IMR-90 (cell line): ENCODE results near the gene ACSBG1. TPM values are rescaled to one million over a fixed set of nuclear protein-coding genes. Genes with fewer than 3 reads are reported as not detected.

Experiments used
- ATAC-seq: fragments of 200-7000 bp; cut with Tn5 transposase; 2 replicates; pipeline ENCODE4 v1.9.1; 2020; ENCODE audit warnings: low read depth, mild to moderate bottlenecking, moderate library complexity
- BruUV-seq: library from RNA; stranded (reverse); fragments of 400-500 nt; replicated peaks from 2 replicates; lab custom pipeline; 2021; lab: Mats Ljungman, UMichigan
- CTCF ChIA-PET: fragments of 300-600 bp; formaldehyde crosslinking; extraction: SDS; loops from one replicate; lab custom pipeline; 2021; ENCODE audit warnings: antibody characterized with exemption; lab: Yijun Ruan, JAX
- POLR2A ChIA-PET: fragments of 300-600 bp; sonication (Branson Sonifier 250); formaldehyde crosslinking; loops from one replicate; lab custom pipeline; 2022; ENCODE audit warnings: antibody characterized with exemption; ENCODE audit not compliant: unreplicated experiment; lab: Charles Lee
- DNase-seq: peaks from one replicate; pipeline ENCODE4 v3.0.0; 2013
- H2AFZ ChIP-seq: replicated peaks from 2 replicates; pipeline ENCODE3; 2013; ENCODE audit warnings: low read length, mild to moderate bottlenecking; ENCODE audit not compliant: poor library complexity
- H2AK5ac ChIP-seq: 2 replicates; pipeline ENCODE4 v1.6.1; 2013; ENCODE audit warnings: low read depth, low read length, inconsistent platforms
- H2AK9ac ChIP-seq: replicated peaks from 2 replicates; pipeline ENCODE3; 2013; ENCODE audit warnings: mild to moderate bottlenecking, low read depth, low read length, moderate library complexity; ENCODE audit not compliant: poor library complexity
- H2BK120ac ChIP-seq: 2 replicates; pipeline ENCODE4 v1.6.1; 2013; ENCODE audit warnings: low read depth, low read length, inconsistent platforms
- H2BK15ac ChIP-seq: 3 replicates; pipeline ENCODE4 v1.6.1; 2013; ENCODE audit warnings: low read depth, low read length, inconsistent platforms
- H2BK20ac ChIP-seq: 2 replicates; pipeline ENCODE4 v1.6.1; 2013; ENCODE audit warnings: low read depth, mild to moderate bottlenecking, inconsistent platforms, low read length, moderate library complexity
- H2BK5ac ChIP-seq: 2 replicates; pipeline ENCODE4 v1.6.1; 2013; ENCODE audit warnings: mild to moderate bottlenecking, low read depth, low read length, inconsistent platforms; ENCODE audit not compliant: poor library complexity, severe bottlenecking
- H3K14ac ChIP-seq: replicated peaks from 2 replicates; pipeline ENCODE4 v1.6.1; 2013; ENCODE audit warnings: low read depth, low read length, inconsistent platforms
- H3K18ac ChIP-seq: 2 replicates; pipeline ENCODE4 v1.6.1; 2013; ENCODE audit warnings: low read depth, low read length, control low read depth
- H3K23ac ChIP-seq: 2 replicates; pipeline ENCODE4 v1.6.1; 2013; ENCODE audit warnings: low read depth, low read length, inconsistent platforms
- H3K27ac ChIP-seq: 2 replicates; pipeline ENCODE4 v1.5.1; 2013; ENCODE audit warnings: mild to moderate bottlenecking, control low read depth, low read length; ENCODE audit not compliant: insufficient read depth
- H3K27me3 ChIP-seq: 2 replicates; pipeline ENCODE4 v1.6.1; 2013; ENCODE audit warnings: low read length; ENCODE audit not compliant: control insufficient read depth, insufficient read depth
- H3K36me3 ChIP-seq: 2 replicates; pipeline ENCODE4 v1.6.1; 2013; ENCODE audit warnings: low read length, mixed read lengths; ENCODE audit not compliant: control insufficient read depth, insufficient read depth
- H3K4ac ChIP-seq: 2 replicates; pipeline ENCODE4 v1.6.1; 2013; ENCODE audit warnings: low read depth, low read length, inconsistent platforms
- H3K4me1 ChIP-seq: 2 replicates; pipeline ENCODE4 v1.6.1; 2013; ENCODE audit warnings: low read length, mixed read lengths; ENCODE audit not compliant: control insufficient read depth, insufficient read depth
- H3K4me2 ChIP-seq: 2 replicates; pipeline ENCODE4 v1.6.1; 2013; ENCODE audit warnings: low read depth, mild to moderate bottlenecking, control low read depth, low read length, moderate library complexity
- H3K4me3 ChIP-seq: 2 replicates; pipeline ENCODE4 v1.5.1; 2013; ENCODE audit warnings: low read depth, mild to moderate bottlenecking, control low read depth, low read length, moderate library complexity; ENCODE audit not compliant: insufficient read depth
- H3K56ac ChIP-seq: 2 replicates; pipeline ENCODE4 v1.6.1; 2013; ENCODE audit warnings: low read length, inconsistent platforms; ENCODE audit not compliant: insufficient read depth; ENCODE audit errors: extremely low read depth
- H3K79me1 ChIP-seq, 2 experiments: 2 replicates each; pipeline ENCODE4 v1.6.1; 2013; ENCODE audit warnings: low read length in 2 of 2, inconsistent platforms in 1 of 2, low read depth in 1 of 2
- H3K9ac ChIP-seq: 2 replicates; pipeline ENCODE4 v1.6.1; 2013; ENCODE audit warnings: low read depth, low read length, control low read depth
- H3K9me1 ChIP-seq: 2 replicates; pipeline ENCODE4 v1.6.1; 2013; ENCODE audit warnings: low read length, inconsistent platforms; ENCODE audit not compliant: insufficient read depth
- H3K9me3 ChIP-seq: 2 replicates; pipeline ENCODE4 v1.6.1; 2013; ENCODE audit warnings: low read length; ENCODE audit not compliant: control insufficient read depth, insufficient read depth
- H4K20me1 ChIP-seq: 2 replicates; pipeline ENCODE4 v1.6.1; 2013; ENCODE audit warnings: low read length, inconsistent platforms; ENCODE audit not compliant: insufficient read depth
- H4K5ac ChIP-seq: 2 replicates; pipeline ENCODE4 v1.6.1; 2013; ENCODE audit warnings: mild to moderate bottlenecking, low read depth, low read length, control low read depth
- H4K8ac ChIP-seq, 2 experiments: 2 replicates each; pipeline ENCODE4 v1.6.1; 2013; ENCODE audit warnings: low read depth in 2 of 2, low read length in 2 of 2, control low read depth in 1 of 2, inconsistent platforms in 1 of 2
- H4K91ac ChIP-seq: 2 replicates; pipeline ENCODE4 v1.6.1; 2013; ENCODE audit warnings: low read depth, low read length, inconsistent platforms; ENCODE audit not compliant: insufficient read depth
- BHLHE40 ChIP-seq: fragments of 150-350 bp; IDR thresholded peaks from 2 replicates; pipeline ENCODE4 v1.6.1; 2016; ENCODE audit warnings: mild to moderate bottlenecking, low read depth, low read length
- CEBPB ChIP-seq: IDR thresholded peaks from 2 replicates; pipeline ENCODE4 v1.6.1; 2012; ENCODE audit warnings: low read depth, low read length, improper control_type of control experiment
- CHD1 ChIP-seq: IDR thresholded peaks from 2 replicates; pipeline ENCODE4 v1.6.1; 2012; ENCODE audit warnings: low read depth, low read length, improper control_type of control experiment
- CTCF ChIP-seq: conservative IDR thresholded peaks from 2 replicates; pipeline ENCODE4 v1.5.1; 2012; ENCODE audit warnings: mild to moderate bottlenecking, low read depth, low read length, improper control_type of control experiment
- ELK1 ChIP-seq: fragments of 150-350 bp; IDR thresholded peaks from 2 replicates; pipeline ENCODE4 v1.6.1; 2016; ENCODE audit warnings: low read depth, mild to moderate bottlenecking, low read length, moderate library complexity, borderline replicate concordance
- FOS ChIP-seq: fragments of 150-350 bp; IDR thresholded peaks from 2 replicates; pipeline ENCODE4 v1.6.1; 2016; ENCODE audit warnings: low read depth, low read length
- MAFK ChIP-seq: IDR thresholded peaks from 2 replicates; pipeline ENCODE4 v1.6.1; 2012; ENCODE audit warnings: low read depth, low read length, improper control_type of control experiment
- MAZ ChIP-seq: IDR thresholded peaks from 2 replicates; pipeline ENCODE4 v1.6.1; 2012; ENCODE audit warnings: low read depth, mild to moderate bottlenecking, low read length, improper control_type of control experiment, moderate library complexity, borderline replicate concordance
- MXI1 ChIP-seq: IDR thresholded peaks from 2 replicates; pipeline ENCODE4 v1.6.1; 2012; ENCODE audit warnings: low read depth, mild to moderate bottlenecking, low read length, moderate library complexity, borderline replicate concordance
- NFE2L2 ChIP-seq: fragments of 150-350 bp; IDR thresholded peaks from 2 replicates; pipeline ENCODE4 v1.6.1; 2016; ENCODE audit warnings: low read depth, mild to moderate bottlenecking, low read length
- POLR2A ChIP-seq: IDR thresholded peaks from 2 replicates; pipeline ENCODE4 v1.6.1; 2012; ENCODE audit warnings: mild to moderate bottlenecking, low read depth, low read length
- RAD21 ChIP-seq: IDR thresholded peaks from 2 replicates; pipeline ENCODE4 v1.6.1; 2012; ENCODE audit warnings: low read length, improper control_type of control experiment
- RCOR1 ChIP-seq: IDR thresholded peaks from 2 replicates; pipeline ENCODE4 v1.6.1; 2012; ENCODE audit warnings: mild to moderate bottlenecking, low read length, improper control_type of control experiment; ENCODE audit not compliant: insufficient replicate concordance
- RFX5 ChIP-seq: IDR thresholded peaks from 2 replicates; pipeline ENCODE4 v1.8.0; 2012; ENCODE audit warnings: low read depth, mild to moderate bottlenecking, low read length, moderate library complexity
- SMC3 ChIP-seq: fragments of 150-350 bp; IDR thresholded peaks from 2 replicates; pipeline ENCODE4 v1.6.1; 2016; ENCODE audit warnings: low read depth, mild to moderate bottlenecking, antibody characterized with exemption, low read length, moderate library complexity
- WGBS, 2 experiments: methylation state at CpG; one replicate each; pipeline versions ENCODE4 v1.1.5 to v1.1.7; 2013; ENCODE audit warnings: missing lambda C conversion rate in 2 of 2; ENCODE audit not compliant: insufficient read length in 1 of 2; ENCODE audit errors: extremely low coverage in 2 of 2; 5-methylcytosine and 5-hydroxymethylcytosine counted together
- dilution Hi-C: fragments of 300-500 bp; cut with HindIII; formaldehyde crosslinking; loops from one replicate; pipeline ENCODE4 v1.14.3; 2018; ENCODE audit warnings: low sequenced_read_pairs; ENCODE audit not compliant: unreplicated experiment
- in situ Hi-C: fragments of 300-500 bp; cut with MboI; formaldehyde crosslinking; loops from 3 replicates; pipeline ENCODE4 v1.14.3; 2019; ENCODE audit warnings: low sequenced_read_pairs, inconsistent platforms, mixed read lengths
- intact Hi-C: fragments of 100-400 bp; cut with micrococcal nuclease; formaldehyde crosslinking; loops from 2 replicates; pipeline ENCODE4 v1.10.0; 2022
- polyA plus RNA-seq, 3 experiments: library from polyadenylated mRNA; depleted of rRNA; stranded (reverse); fragments of >200 nt; gene quantifications; 2 replicates each; pipeline ENCODE4 v1.2.3, GENCODE V29; 2012; ENCODE audit warnings: low replicate concordance in 1 of 3
- total RNA-seq: library from RNA; depleted of rRNA; stranded (reverse); fragments of >200 nt; gene quantifications from 2 replicates; pipeline ENCODE4 v1.2.3, GENCODE V29; 2012
- TF ChIP-seq, protein P1 (sequence below): fragments of 150-350 bp; IDR thresholded peaks from 2 replicates; pipeline ENCODE4 v1.6.1; 2017; ENCODE audit warnings: mild to moderate bottlenecking, antibody characterized with exemption, low read length, low read depth

The ACSBG1 gene
- total and polyA plus RNA-seq, 2 of the 4 experiments (the other 2 are of a cell fraction), result 0.02 TPM; not detected in 1

DNA sequence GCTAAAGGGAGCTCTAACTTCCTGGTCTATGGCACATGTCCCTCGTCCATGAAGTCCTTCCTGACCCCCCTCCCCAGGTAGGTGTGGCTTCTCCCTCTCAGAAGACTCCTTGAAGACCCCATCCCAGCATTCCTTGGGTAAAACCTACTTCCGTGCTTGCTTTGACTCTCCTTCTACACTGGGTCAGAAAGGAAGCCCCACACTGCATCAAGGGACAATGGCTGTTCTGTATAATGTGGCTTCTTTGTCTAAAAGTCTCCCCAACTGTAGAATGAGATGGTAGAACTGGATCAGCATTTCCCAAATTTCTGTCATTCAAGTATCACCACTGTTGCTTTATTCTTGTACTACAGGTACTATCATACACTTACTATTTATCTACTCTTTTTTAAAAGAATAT, 26.1 kb upstream of the ACSBG1 start:
- no peak for TF ChIP-seq RAD21
- TF ChIP-seq MAZ, result no peak
- no peak for TF ChIP-seq RFX5
- no peak for TF ChIP-seq BHLHE40
- TF ChIP-seq RCOR1, result no peak
- no peak for TF ChIP-seq CTCF
- TF ChIP-seq MAFK, result no peak
- no peak for TF ChIP-seq CHD1
- TF ChIP-seq FOS, result no peak
- TF ChIP-seq POLR2A, result no peak
- no peak for TF ChIP-seq SMC3
- no peak for TF ChIP-seq NFE2L2
- TF ChIP-seq, protein P1, sequence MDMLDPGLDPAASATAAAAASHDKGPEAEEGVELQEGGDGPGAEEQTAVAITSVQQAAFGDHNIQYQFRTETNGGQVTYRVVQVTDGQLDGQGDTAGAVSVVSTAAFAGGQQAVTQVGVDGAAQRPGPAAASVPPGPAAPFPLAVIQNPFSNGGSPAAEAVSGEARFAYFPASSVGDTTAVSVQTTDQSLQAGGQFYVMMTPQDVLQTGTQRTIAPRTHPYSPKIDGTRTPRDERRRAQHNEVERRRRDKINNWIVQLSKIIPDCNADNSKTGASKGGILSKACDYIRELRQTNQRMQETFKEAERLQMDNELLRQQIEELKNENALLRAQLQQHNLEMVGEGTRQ, result no peak
- no peak for TF ChIP-seq MXI1
- TF ChIP-seq CEBPB, result no peak
- TF ChIP-seq ELK1, result no peak
- no peak for DNase-seq
- Histone ChIP-seq H4K20me1 (no peaks in the 10 kb centered on the region), H3K4ac (no peak overlapping the region), H3K27ac (no peak overlapping the region), H3K79me1 (no peaks in the 10 kb centered on the region), H2AK9ac (no peak overlapping the region), H2BK20ac (no peak overlapping the region), H2BK120ac (no peak overlapping the region), H3K4me3 (no peak overlapping the region), H3K4me2 (no peak overlapping the region), H3K4me1 (peaks cover 3% of the 10 kb centered on the region), H3K9me1 (no peaks in the 10 kb centered on the region), H2BK15ac (no peak overlapping the region), H4K8ac (no peak overlapping the region), H2AFZ (peak overlapping the region; percentile 8), H2AK5ac (no peak overlapping the region), H3K23ac (no peak overlapping the region; the same call in 1 of the 2 replicates), H3K27me3 (peaks cover 30% of the 10 kb centered on the region), H3K9ac (no peak overlapping the region), H2BK5ac (no peak overlapping the region), H4K5ac (no peak overlapping the region), H3K9me3 (no peaks in the 10 kb centered on the region), H3K56ac (no peak overlapping the region), H3K14ac (no peak overlapping the region), H4K91ac (no peak overlapping the region), H3K36me3 (no peaks in the 10 kb centered on the region), H3K18ac (no peak overlapping the region)
- ChIA-PET CTCF (interaction anchor here (0.7 kb wide), 1 partner anchor 1167 kb away, joined by 4 read pairs; no protein-coding TSS in a partner anchor), POLR2A (no interaction called here)
- dilution Hi-C loops, result no loop called here
- intact Hi-C loops, result no loop called here
- WGBS, 2 experiments, result no CpG with 5 or more reads among the region's 2 CpGs
- no peak for ATAC-seq
- in situ Hi-C loops, result no loop called here
- BruUV-seq, result no TSS peak
